Measurements from ENCODE around the gene PRF1.

PRF1 gene

DNA sequence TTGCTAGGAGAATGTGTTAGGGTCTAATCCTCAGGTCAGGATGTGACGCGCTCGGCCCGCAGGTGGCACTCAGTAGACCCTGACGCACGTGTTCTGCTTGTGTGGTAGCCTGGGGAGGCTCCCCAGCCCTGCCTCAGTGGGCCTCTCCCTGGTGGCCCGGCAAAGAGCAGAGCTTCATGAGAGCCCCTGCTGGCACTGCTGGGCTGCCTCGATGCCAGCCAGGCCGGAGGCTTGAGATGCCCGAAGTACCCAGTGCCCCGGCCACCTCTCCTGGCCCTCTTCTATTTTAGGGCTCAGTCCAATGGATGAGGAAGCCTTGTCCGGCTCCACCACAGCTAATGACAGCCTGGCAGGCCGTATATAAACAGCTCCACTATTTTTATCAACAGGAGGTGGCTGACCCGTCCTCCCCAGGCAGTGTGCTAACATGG lies 42.0 kb downstream of the PRF1 start:
- DNase-seq (ENCODE audit: low read depth in 2 of 2): no peak

DNA sequence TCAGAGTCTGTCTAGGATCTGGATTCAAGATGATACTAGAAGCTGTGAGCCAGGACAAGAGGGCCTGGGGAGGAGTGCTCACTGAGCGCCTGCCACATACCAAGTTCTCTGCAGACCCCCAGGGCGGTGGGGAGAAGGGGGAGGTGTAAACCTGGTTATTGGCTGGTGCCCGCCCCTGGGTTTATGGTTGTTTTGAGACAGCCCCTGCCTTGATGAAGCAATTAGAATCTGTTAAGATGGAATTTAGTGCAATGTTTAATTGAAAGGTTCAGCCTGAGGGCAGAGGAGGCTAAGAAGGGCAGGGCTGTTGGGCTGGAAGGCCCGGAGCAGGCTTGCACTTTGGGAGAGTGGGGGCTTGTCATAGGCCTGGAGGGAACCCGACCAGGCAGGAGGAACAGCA lies 42.7 kb downstream of the PRF1 start:
- DNase-seq (ENCODE audit: low read depth in 2 of 2): no peak

DNA sequence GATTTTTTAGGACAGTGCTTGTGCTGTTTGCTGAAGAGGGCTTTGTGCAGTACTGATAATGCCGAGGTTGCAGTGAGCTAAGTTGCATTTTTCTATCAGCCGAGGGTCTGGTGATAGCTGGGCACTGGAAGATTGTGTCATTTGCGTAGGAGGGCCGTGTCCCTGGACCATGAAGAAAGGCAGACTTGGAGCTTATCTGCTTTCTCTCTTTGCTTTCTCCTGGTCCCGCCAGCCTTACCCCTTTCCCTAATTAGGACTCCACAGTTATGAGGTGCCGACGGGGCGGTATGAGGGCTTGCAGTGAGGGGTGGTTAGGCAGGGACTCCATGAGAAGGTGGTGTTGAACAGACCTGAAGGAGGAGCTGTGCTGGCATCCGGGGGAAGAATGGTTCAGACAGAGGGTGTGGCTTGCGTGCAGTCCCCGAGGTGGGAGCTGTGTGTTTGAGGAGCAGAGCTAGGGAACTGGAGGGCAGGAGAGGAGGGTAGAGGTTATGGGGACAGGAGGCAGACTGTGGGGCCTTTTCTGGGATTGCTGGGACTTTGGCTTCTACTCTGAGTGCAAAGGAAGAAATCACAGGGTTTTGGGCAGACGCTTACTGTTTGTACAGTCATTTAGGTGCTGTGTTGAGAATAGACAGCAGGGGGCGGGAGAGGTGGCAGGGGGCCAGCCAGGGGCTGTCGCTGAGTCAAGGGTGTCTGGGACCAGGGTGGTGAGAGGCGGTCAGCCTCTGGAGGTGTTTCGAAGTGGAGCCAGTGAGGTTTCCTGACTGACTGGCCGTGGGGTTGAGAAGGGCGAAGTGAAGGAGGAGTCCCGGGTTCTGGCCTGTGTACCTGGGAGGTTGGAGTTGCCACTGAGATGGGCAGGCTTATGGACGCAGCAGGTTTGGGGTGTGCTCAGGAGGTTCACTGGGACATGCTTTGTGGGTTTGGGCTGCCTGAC lies 43.4 kb downstream of the PRF1 start:
- DNase-seq (ENCODE audit: low read depth in 2 of 2): peak; percentile 24 to 51

DNA sequence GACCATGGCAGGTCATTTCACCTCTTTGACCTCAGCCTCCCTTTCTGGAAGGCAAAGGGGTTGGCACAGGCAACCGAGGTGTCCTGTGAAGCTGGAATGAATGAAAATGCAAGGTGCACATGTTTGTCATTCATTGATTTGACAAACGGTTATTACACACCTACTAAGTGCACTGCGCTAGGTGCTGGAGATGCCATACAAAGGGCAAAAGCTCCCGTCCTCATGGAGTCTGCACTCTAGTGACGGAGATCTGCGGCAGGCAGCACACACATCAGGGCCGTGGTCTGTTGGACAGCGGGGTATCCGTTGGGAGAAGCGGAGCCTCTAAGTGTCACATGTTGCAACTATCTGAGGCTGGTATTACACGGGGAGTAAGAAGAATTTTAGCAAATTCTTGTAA lies 44.2 kb downstream of the PRF1 start:
- DNase-seq (ENCODE audit: low read depth in 2 of 2): no peak

DNA sequence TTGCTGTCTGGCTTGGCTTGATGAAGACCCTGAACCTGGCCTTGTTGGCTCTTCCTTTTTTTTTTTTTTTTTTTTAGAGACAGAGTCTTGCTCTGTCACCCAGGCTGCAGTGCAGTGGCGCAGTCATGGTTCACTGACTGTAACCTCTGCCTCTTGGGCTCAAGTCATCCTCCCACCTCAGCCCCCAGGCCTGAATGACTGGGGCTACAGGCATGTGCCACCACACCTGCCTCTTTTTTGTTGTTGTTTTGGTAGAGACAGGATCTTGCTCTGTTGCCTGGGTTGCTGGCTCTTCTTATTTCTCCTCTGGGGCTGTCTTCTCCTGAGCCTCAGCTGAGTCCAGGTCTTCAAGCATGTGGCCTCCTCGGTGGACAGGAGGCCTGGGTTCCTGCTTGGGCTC lies 44.7 kb downstream of the PRF1 start:
- no peak for DNase-seq (ENCODE audit: low read depth in 2 of 2)

DNA sequence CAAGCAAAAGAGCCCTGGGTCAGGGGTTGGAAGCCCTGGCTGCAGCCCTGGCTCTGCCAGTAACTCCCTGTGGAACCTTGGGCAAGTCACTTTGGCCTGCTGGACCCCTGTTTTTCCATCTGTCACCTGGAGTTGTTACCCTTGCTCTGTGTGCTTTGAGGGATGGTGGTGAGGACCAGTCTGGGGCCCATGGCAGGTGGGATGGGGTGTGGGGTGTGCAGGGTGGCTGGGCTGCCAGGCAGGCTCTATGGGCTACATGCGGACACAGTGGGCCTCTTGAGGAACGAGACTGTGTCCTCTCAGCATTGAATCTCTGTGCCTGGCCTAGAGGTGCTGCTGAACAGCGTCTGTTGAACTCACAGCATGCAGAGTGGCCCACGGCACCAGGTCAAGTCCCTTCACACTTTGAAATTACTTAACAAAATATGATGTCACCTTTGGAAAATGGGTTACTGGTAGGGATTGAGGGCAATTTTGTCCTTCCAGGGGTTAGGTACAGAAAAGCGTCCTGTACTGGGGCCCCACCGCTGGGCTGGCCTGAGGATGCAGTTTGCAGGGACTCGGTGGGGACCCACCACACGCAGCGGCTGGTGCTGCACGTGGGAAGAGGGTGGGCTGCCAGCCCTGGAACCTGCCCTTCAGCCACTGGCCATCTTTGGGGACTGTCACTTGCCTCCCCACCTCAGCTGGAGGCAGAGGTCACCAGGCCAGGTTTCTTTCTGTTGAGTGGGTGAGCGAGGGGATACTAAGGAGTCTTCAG lies 45.3 kb downstream of the PRF1 start:
- no peak for DNase-seq (ENCODE audit: low read depth in 2 of 2)

DNA sequence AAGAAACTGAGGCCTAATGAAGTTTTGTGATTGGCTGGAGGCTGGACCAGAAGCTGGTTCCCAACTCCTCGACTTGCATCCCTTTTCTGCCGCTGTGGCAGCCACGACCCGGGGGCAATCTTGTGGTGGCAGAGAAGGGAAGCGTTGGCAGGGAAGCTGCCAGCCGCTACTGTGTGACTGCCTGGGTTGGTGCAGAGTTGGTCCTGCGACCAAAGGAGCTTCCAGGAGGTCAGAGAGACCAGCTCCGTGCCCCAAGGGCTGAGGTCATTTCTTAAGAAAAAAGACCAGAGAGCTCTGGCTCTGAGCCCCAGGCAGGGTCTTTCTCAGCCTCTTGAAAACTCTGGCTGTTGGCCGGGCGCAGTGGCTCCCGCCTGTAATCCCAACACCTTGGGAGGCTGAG lies 47.2 kb downstream of the PRF1 start:
- no peak for DNase-seq (ENCODE audit: low read depth in 2 of 2)

DNA sequence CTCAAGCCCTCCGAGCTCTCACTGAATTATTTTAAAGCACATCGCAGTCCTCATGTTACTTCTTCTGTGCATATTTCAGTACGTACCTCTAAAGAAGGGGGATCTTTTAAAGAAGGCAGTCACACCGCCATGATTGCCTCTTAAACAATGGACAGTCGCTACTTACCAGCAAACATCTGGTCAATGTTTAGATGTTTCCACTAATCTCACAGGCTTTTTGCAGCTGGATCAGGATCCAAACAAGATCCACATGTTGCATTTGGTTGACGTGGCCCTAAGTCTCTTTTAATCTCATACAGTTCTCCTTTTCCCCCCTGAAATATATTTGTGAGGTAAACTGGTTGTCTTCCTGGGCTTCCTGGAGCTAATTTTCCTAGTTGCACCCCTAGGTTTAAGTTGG lies 50.0 kb downstream of the PRF1 start:
- no peak for DNase-seq (ENCODE audit: low read depth in 2 of 2)

DNA sequence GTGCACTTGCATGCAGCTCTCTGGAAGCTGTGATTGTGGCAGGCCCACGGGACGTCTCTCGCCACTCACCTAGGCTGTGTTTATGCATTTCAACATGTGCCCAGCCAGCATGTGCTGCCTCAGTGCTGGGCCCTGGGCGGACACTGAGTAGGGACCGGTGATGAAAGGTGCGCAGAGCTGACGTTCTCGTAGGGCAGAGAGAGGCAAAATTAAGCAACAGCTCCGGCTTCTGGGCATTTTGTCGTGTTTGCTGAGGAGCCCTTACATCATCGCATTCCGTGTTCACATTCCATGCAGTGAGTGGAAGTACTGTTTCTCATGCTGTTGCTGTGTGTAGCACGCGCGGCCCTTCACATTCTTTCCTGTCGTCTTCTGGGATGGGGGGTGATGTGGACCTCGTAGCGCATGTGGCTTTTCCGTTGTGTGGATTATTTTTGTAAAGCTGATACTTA lies 50.5 kb downstream of the PRF1 start:
- no peak for DNase-seq (ENCODE audit: low read depth in 2 of 2)

DNA sequence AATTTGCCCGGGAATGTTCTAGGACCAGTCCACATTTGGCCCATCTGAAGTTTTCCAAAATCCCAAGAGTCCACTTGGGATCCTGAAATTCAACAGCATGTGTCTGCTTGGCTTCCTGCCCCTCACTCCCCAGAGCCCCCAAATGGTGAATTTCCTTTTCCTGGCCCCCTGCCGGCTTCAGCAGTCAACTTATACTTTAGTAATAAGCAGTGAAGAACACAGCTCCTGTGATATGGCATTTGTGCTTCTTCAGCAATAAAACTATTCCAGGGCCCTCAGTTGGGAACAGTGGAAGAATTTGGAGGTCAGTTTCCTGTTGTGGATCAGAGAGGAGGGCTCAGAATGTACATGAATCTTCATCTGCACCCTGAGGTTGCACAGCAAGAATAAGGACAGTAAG lies 51.1 kb downstream of the PRF1 start:
- no peak for DNase-seq (ENCODE audit: low read depth in 2 of 2)

DNA sequence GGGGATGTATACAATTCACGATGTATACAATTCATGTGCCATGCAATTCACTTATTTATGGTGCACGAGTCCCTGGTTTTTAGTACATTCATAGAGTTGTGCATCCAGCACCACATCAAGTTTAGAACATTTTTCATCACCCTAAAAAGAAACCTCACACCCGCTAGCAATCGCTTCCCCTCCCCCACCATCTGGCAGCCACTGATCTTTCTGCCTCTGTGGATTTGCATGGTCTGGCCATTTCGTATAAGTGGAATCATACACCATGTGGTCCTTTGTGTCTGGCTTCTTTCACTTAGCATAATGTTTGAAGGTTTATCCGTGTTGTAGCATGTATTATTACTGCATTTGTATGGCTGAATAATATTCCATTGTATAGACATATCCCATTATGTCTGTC lies 52.1 kb downstream of the PRF1 start:
- DNase-seq (ENCODE audit: low read depth in 2 of 2): no peak

DNA sequence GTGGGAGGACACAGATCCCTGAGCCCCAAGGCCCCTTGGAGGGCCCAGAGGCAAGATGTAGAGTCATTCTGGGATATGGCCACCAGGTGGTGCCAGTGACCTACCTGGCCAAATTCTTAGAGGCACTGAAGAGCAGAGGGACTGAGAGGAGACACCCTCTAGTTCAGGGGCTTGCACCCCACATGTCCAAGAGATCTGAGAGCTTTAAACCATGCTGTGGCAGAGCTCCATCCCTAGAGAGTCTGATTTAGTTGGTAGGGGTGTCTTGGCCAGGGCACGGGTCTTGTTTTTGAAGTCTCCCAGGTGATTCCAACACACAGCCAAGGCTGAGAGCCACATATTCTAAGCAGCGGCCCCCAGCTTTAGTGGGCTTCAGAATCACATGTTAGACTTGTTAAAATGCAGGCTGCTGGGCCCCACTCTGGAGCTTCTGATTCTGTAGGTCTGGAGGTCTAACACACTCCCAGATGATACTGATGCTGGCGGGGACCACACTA lies 52.5 kb downstream of the PRF1 start:
- DNase-seq (ENCODE audit: low read depth in 2 of 2): peak; percentile 40 to 56

DNA sequence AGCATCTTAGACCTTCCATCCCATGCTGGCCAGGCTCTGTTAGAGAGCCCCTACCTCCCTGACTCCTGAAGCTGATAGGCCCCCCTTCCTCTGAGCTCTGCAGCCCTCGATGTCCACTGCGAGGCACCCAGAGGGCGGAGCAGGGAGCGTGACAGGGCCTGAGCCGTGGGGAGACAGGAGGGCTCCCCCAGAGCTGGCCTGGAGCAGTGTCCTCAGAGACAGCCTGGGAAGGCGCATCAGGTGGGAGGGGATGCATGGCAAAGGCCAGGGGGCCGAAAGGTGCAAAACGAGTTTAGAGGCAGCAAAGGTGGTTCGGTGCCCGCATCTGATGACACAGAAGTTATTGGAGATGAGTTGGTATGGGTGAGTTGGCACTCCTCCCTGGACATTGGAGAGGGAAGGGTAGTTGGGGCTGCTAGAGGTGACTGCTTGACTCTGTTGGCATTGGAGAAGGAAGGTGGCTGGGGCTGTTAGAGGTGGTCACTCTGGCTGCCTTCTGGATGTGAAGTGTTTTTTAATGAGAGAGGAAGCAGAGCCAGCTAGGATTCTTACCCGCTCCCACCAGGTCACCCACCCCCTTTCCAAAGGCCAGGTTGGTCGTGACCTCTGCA lies 53.1 kb downstream of the PRF1 start:
- no peak for DNase-seq (ENCODE audit: low read depth in 2 of 2)
